HUES6 (cell line): Measurements from ENCODE around the gene SDK1.

ENCODE experiments used
- H3K27ac ChIP-seq: 2 replicates; pipeline ENCODE4 v1.7.0; 2013; ENCODE audit warnings: low read depth, mild to moderate bottlenecking, low read length, inconsistent platforms
- H3K27me3 ChIP-seq: 2 replicates; pipeline ENCODE4 v1.6.1; 2013; ENCODE audit warnings: low read length; ENCODE audit not compliant: control insufficient read depth, insufficient read depth
- H3K36me3 ChIP-seq: 2 replicates; pipeline ENCODE4 v1.6.1; 2013; ENCODE audit warnings: low read length; ENCODE audit not compliant: control insufficient read depth, insufficient read depth
- H3K4me1 ChIP-seq: 2 replicates; pipeline ENCODE4 v1.6.1; 2013; ENCODE audit warnings: low read length; ENCODE audit not compliant: control insufficient read depth, insufficient read depth
- H3K4me3 ChIP-seq: 2 replicates; pipeline ENCODE4 v1.5.1; 2013; ENCODE audit warnings: low read depth, low read length
- H3K9ac ChIP-seq: one replicate; pipeline ENCODE4 v1.6.1; 2013; ENCODE audit warnings: mild to moderate bottlenecking, low read length
- H3K9me3 ChIP-seq: 2 replicates; pipeline ENCODE4 v1.6.1; 2013; ENCODE audit warnings: low read depth, low read length; ENCODE audit not compliant: control insufficient read depth, insufficient read depth

The SDK1 gene

GRCh38 chr7:4267341-4268039 lies 966.4 kb downstream of the SDK1 start:
- Histone ChIP-seq H3K9ac (no peak overlapping the region), H3K36me3 (no peaks in the 10 kb centered on the region)

GRCh38 chr7:4268040-4268965 lies 967.3 kb downstream of the SDK1 start:
- 0 out of 2 replicates have a peak, but pooled peaks cover 4% of the 10 kb centered on the region for H3K4me1 ChIP-seq
- H3K9me3 ChIP-seq = no peaks in the 10 kb centered on the region
- H3K27me3 ChIP-seq = peaks cover 17% of the 10 kb centered on the region

More at GRCh38 chr7:4267341-4268039, 966.4 kb downstream of the SDK1 start:
- Histone ChIP-seq H3K27ac (no peak overlapping the region), H3K9me3 (no peaks in the 10 kb centered on the region), H3K4me3 (no peak overlapping the region), H3K4me1 (0 out of 2 replicates have a peak, but pooled peaks cover 4% of the 10 kb centered on the region), H3K27me3 (peaks cover 17% of the 10 kb centered on the region)

GRCh38 chr7:4269086-4269485 lies 968.0 kb downstream of the SDK1 start:
- no peaks in the 10 kb centered on the region for H3K36me3 ChIP-seq
- H3K27ac ChIP-seq = no peak overlapping the region
- H3K9me3 ChIP-seq = no peaks in the 10 kb centered on the region
- H3K9ac ChIP-seq = no peak overlapping the region
- H3K4me1 ChIP-seq = 0 out of 2 replicates have a peak, but pooled peaks cover 4% of the 10 kb centered on the region
- H3K27me3 ChIP-seq = peaks cover 17% of the 10 kb centered on the region
- H3K4me3 ChIP-seq = no peak overlapping the region

More at GRCh38 chr7:4268040-4268965, 967.3 kb downstream of the SDK1 start:
- Histone ChIP-seq H3K4me3 (no peak overlapping the region), H3K27ac (no peak overlapping the region), H3K36me3 (no peaks in the 10 kb centered on the region), H3K9ac (no peak overlapping the region)

GRCh38 chr7:4269746-4270145 lies 968.7 kb downstream of the SDK1 start:
- H3K27me3 ChIP-seq = peaks cover 14% of the 10 kb centered on the region
- no peak overlapping the region for H3K4me3 ChIP-seq
- H3K9ac ChIP-seq = no peak overlapping the region
- no peak overlapping the region for H3K27ac ChIP-seq
- no peaks in the 10 kb centered on the region for H3K36me3 ChIP-seq
- H3K4me1 ChIP-seq = 0 out of 2 replicates have a peak, but pooled peaks cover 4% of the 10 kb centered on the region
- no peaks in the 10 kb centered on the region for H3K9me3 ChIP-seq

GRCh38 chr7:4270268-4270667 lies 969.2 kb downstream of the SDK1 start:
- Histone ChIP-seq H3K4me1 (0 out of 2 replicates have a peak, but pooled peaks cover 4% of the 10 kb centered on the region), H3K9me3 (no peaks in the 10 kb centered on the region), H3K9ac (no peak overlapping the region), H3K36me3 (no peaks in the 10 kb centered on the region), H3K27me3 (peaks cover 9% of the 10 kb centered on the region), H3K27ac (no peak overlapping the region), H3K4me3 (no peak overlapping the region)

- H3K9ac ChIP-seq = no peak overlapping the region
- H3K4me3 ChIP-seq = no peak overlapping the region
- H3K36me3 ChIP-seq = no peaks in the 10 kb centered on the region
- H3K27me3 ChIP-seq = peaks cover 1% of the 10 kb centered on the region
- H3K9me3 ChIP-seq = no peaks in the 10 kb centered on the region
- no peak overlapping the region for H3K27ac ChIP-seq
- 0 out of 2 replicates have a peak, but pooled peaks cover 4% of the 10 kb centered on the region for H3K4me1 ChIP-seq
Measured at GRCh38 chr7:4270941-4271715, 970.1 kb downstream of the SDK1 start.

- Histone ChIP-seq H3K9me3 (no peaks in the 10 kb centered on the region), H3K9ac (no peak overlapping the region), H3K27me3 (no peaks in the 10 kb centered on the region), H3K36me3 (no peaks in the 10 kb centered on the region), H3K4me1 (0 out of 2 replicates have a peak, but pooled peaks cover 4% of the 10 kb centered on the region), H3K27ac (no peak overlapping the region), H3K4me3 (no peak overlapping the region)
Measured at GRCh38 chr7:4271716-4272015, 970.6 kb downstream of the SDK1 start.

- no peaks in the 10 kb centered on the region for H3K27me3 ChIP-seq
- no peak overlapping the region for H3K4me3 ChIP-seq
- no peak overlapping the region for H3K9ac ChIP-seq
- H3K4me1 ChIP-seq = 0 out of 2 replicates have a peak, but pooled peaks cover 4% of the 10 kb centered on the region
- H3K27ac ChIP-seq = no peak overlapping the region
- H3K9me3 ChIP-seq = no peaks in the 10 kb centered on the region
- no peaks in the 10 kb centered on the region for H3K36me3 ChIP-seq
Measured at GRCh38 chr7:4272141-4272540, 971.1 kb downstream of the SDK1 start.

- no peaks in the 10 kb centered on the region for H3K27me3 ChIP-seq
- no peak overlapping the region for H3K27ac ChIP-seq
- H3K9me3 ChIP-seq = no peaks in the 10 kb centered on the region
- no peaks in the 10 kb centered on the region for H3K36me3 ChIP-seq
- H3K9ac ChIP-seq = no peak overlapping the region
- no peaks in the 10 kb centered on the region for H3K4me1 ChIP-seq
- no peak overlapping the region for H3K4me3 ChIP-seq
Measured at GRCh38 chr7:4273566-4274230, 972.6 kb downstream of the SDK1 start.

- no peak overlapping the region for H3K4me3 ChIP-seq
- no peaks in the 10 kb centered on the region for H3K36me3 ChIP-seq
- no peaks in the 10 kb centered on the region for H3K27me3 ChIP-seq
- no peak overlapping the region for H3K27ac ChIP-seq
- no peak overlapping the region for H3K9ac ChIP-seq
- no peaks in the 10 kb centered on the region for H3K4me1 ChIP-seq
- H3K9me3 ChIP-seq = no peaks in the 10 kb centered on the region
Measured at GRCh38 chr7:4274286-4274685, 973.2 kb downstream of the SDK1 start.
